SU-DHL-6 (cell line): ENCODE measurements around the gene ZGPAT.

Experiments
- H2AFZ ChIP-seq: fragments of 200-600 bp; sonication (generic); 2 replicates; pipeline ENCODE4 v1.6.1; 2014; ENCODE audit warnings: low read depth, mild to moderate bottlenecking, moderate library complexity, mixed read lengths, antibody characterized with exemption, low read length; ENCODE audit not compliant: severe bottlenecking
- H3F3A ChIP-seq: fragments of 200-600 bp; shearing (Covaris generic); 2 replicates; pipeline ENCODE4 v1.6.0; 2016; ENCODE audit warnings: antibody characterized with exemption, mild to moderate bottlenecking; ENCODE audit not compliant: insufficient read depth
- H3K27ac ChIP-seq: fragments of 200-600 bp; sonication (generic); 2 replicates; pipeline ENCODE4 v1.5.1; 2016; ENCODE audit warnings: low read depth, mild to moderate bottlenecking, low read length, moderate library complexity, mixed read lengths
- H3K27me3 ChIP-seq: fragments of 200-600 bp; sonication (generic), shearing (Covaris generic); 2 replicates; pipeline ENCODE4 v1.6.0; 2014; ENCODE audit warnings: mild to moderate bottlenecking, low read length
- H3K36me3 ChIP-seq: fragments of 200-600 bp; sonication (generic); 2 replicates; pipeline ENCODE4 v1.6.1; 2014; ENCODE audit warnings: mild to moderate bottlenecking, low read length, mixed read lengths
- H3K4me2 ChIP-seq: fragments of 300-600, 200-600 bp; shearing (Covaris generic), sonication (generic); 2 replicates; pipeline ENCODE4 v1.6.0; 2014; ENCODE audit warnings: low read length, low read depth, mild to moderate bottlenecking; ENCODE audit not compliant: poor library complexity, severe bottlenecking
- H3K4me3 ChIP-seq: fragments of 200-600 bp; sonication (generic); 2 replicates; pipeline ENCODE4 v1.5.1; 2014; ENCODE audit warnings: antibody characterized with exemption, low read length, mild to moderate bottlenecking, mixed read lengths; ENCODE audit not compliant: insufficient read depth, poor library complexity, severe bottlenecking
- H3K79me2 ChIP-seq: fragments of 200-600 bp; sonication (generic); 2 replicates; pipeline ENCODE4 v1.6.1; 2014; ENCODE audit warnings: mild to moderate bottlenecking, low read length, moderate library complexity; ENCODE audit not compliant: insufficient read depth
- H3K9ac ChIP-seq: fragments of 200-600 bp; sonication (generic); 2 replicates; pipeline ENCODE4 v1.7.0; 2014; ENCODE audit warnings: mild to moderate bottlenecking, low read length
- H3K9me2 ChIP-seq: fragments of 200-600 bp; sonication (generic); replicated peaks from 2 replicates; pipeline ENCODE4 v1.6.1; 2014; ENCODE audit warnings: low read length; ENCODE audit not compliant: insufficient read depth
- H3K9me3 ChIP-seq: fragments of 200-600 bp; sonication (generic); 2 replicates; pipeline ENCODE4 v1.6.1; 2014; ENCODE audit warnings: low read length, mixed read lengths; ENCODE audit not compliant: insufficient read depth
- H4K20me1 ChIP-seq: fragments of 200-600 bp; sonication (generic); 2 replicates; pipeline ENCODE4 v1.6.1; 2014; ENCODE audit warnings: low read depth, mild to moderate bottlenecking, antibody characterized with exemption, low read length, moderate library complexity, mixed read lengths
- CTCF ChIP-seq: fragments of 200-600 bp; sonication (generic); IDR thresholded peaks from one replicate; pipeline ENCODE4 v1.5.1; 2017; ENCODE audit warnings: antibody characterized with exemption, mild to moderate bottlenecking, low read length, moderate library complexity; ENCODE audit not compliant: insufficient read depth, poor library complexity, severe bottlenecking
- EZH2phosphoT487 ChIP-seq: fragments of 200-600 bp; sonication (generic), shearing (Covaris generic); conservative IDR thresholded peaks from 2 replicates; pipeline ENCODE4 v1.6.1; 2018; ENCODE audit warnings: mild to moderate bottlenecking, antibody characterized with exemption, low read length, moderate library complexity, mixed read lengths

The ZGPAT gene

GRCh38 chr20:63660622-63661021 is 47.2 kb upstream of the ZGPAT start:
- Histone ChIP-seq H3K27me3 (no peaks in the 10 kb centered on the region), H3K79me2 (peaks cover 13% of the 10 kb centered on the region), H3K9me3 (no peaks in the 10 kb centered on the region), H3K9me2 (no peaks in the 10 kb centered on the region), H4K20me1 (no peaks in the 10 kb centered on the region), H3F3A (no peaks in the 10 kb centered on the region), H3K27ac (no peak overlapping the region), H3K36me3 (no peaks in the 10 kb centered on the region), H3K4me3 (no peak overlapping the region), H2AFZ (no peak overlapping the region), H3K4me2 (no peak overlapping the region), H3K9ac (no peak overlapping the region)
- no peak for TF ChIP-seq EZH2phosphoT487
- TF ChIP-seq CTCF: no peak

- H3K27ac ChIP-seq: no peak overlapping the region
- no peaks in the 10 kb centered on the region for H3K9me3 ChIP-seq
- no peaks in the 10 kb centered on the region for H3F3A ChIP-seq
- H3K4me2 ChIP-seq: no peak overlapping the region
- no peak overlapping the region for H2AFZ ChIP-seq
- H3K36me3 ChIP-seq: no peaks in the 10 kb centered on the region
- TF ChIP-seq EZH2phosphoT487 (no peak), CTCF (no peak)
- no peak overlapping the region for H3K9ac ChIP-seq
- H3K27me3 ChIP-seq: no peaks in the 10 kb centered on the region
- peaks cover 13% of the 10 kb centered on the region for H3K79me2 ChIP-seq
- H3K9me2 ChIP-seq: no peaks in the 10 kb centered on the region
- H3K4me3 ChIP-seq: no peak overlapping the region
- H4K20me1 ChIP-seq: no peaks in the 10 kb centered on the region
Measured at GRCh38 chr20:63661108-63661507, 46.7 kb upstream of the ZGPAT start.

- Histone ChIP-seq H4K20me1 (no peaks in the 10 kb centered on the region), H3K79me2 (peaks cover 13% of the 10 kb centered on the region), H3K4me2 (no peak overlapping the region)
Measured at GRCh38 chr20:63661959-63662812, 45.7 kb upstream of the ZGPAT start.

More at GRCh38 chr20:63661959-63662812, 45.7 kb upstream of the ZGPAT start:
- no peak overlapping the region for H3K9ac ChIP-seq
- H3K27ac ChIP-seq: no peak overlapping the region
- H3K9me2 ChIP-seq: no peaks in the 10 kb centered on the region
- TF ChIP-seq CTCF (no peak), EZH2phosphoT487 (no peak)
- H3K36me3 ChIP-seq: no peaks in the 10 kb centered on the region
- H3K4me3 ChIP-seq: no peak overlapping the region
- no peaks in the 10 kb centered on the region for H3K9me3 ChIP-seq
- no peaks in the 10 kb centered on the region for H3K27me3 ChIP-seq
- H3F3A ChIP-seq: no peaks in the 10 kb centered on the region
- no peak overlapping the region for H2AFZ ChIP-seq
